H1 (cell line): ENCODE data around the gene MBD5.

ENCODE experiments used
- EP300 ChIP-seq, 2 experiments: IDR thresholded peaks; 1 replicate in 1 of 2; 2 replicates in 1 of 2; pipeline ENCODE4 v1.6.1; 2011 to 2012; ENCODE audit warnings: low read depth in 2 of 2, low read length in 2 of 2, mild to moderate bottlenecking in 2 of 2, borderline replicate concordance in 1 of 2, inconsistent platforms in 1 of 2, moderate library complexity in 1 of 2
- POLR2A ChIP-seq, 2 experiments: IDR thresholded peaks; 1 replicate in 1 of 2; 2 replicates in 1 of 2; pipeline ENCODE4 v1.6.1; 2011; ENCODE audit warnings: low read depth in 2 of 2, low read length in 2 of 2, mild to moderate bottlenecking in 2 of 2; ENCODE audit errors: control extremely low read depth in 1 of 2
- TF ChIP-seq, protein P1 (sequence below), 3 experiments: IDR thresholded peaks; 1 replicate in 2 of 3; 2 replicates in 1 of 3; pipeline versions ENCODE4 v1.5.1 to v1.6.1; 2011; ENCODE audit warnings: low read length in 3 of 3, mild to moderate bottlenecking in 3 of 3, inconsistent platforms in 2 of 3, low read depth in 1 of 3, moderate library complexity in 1 of 3; ENCODE audit not compliant: insufficient read depth in 1 of 3; ENCODE audit errors: control extremely low read depth in 1 of 3

DNA sequence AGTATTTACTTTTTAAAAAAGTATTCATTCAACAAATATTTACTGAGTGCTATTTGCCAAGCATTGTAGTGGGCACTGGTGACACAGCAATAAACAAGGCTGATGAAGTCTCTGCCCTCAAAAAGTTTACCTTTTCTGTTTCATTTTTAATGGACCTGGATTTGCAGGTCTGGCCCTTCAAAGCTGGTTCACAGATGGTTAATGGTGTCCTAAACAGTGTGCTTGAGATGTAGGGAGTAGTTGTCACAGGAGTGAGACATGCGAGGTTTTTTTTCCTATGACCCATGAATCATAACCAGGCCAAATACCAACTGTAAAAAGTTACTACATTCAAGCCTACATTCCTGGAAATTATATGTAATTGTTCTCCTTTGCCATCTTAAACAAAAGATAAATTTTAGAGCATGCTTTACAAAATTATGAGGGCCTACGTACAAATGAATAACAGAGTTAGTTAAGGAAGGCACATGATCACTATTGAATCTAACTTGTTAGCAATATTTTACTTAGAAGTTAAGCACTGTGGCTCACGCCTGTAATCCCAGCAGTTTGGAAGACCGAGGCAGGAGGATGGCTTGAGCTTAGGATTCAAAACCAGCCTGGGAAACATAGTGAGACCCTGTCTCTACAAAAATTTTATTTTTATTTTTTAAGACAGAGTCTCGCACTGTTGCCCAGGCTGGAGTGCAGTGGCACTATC, 223.9 kb downstream of the MBD5 start:
- TF ChIP-seq POLR2A (IDR thresholded peaks at IDR 0.05; ENCODE audit: control extremely low read depth in 1 of 2, low read depth in 2 of 2, low read length in 2 of 2) (no peak), EP300 (IDR thresholded peaks at IDR 0.05; ENCODE audit: borderline replicate concordance in 1 of 2, low read depth in 2 of 2, low read length in 2 of 2) (no peak)
- TF ChIP-seq, protein P1, sequence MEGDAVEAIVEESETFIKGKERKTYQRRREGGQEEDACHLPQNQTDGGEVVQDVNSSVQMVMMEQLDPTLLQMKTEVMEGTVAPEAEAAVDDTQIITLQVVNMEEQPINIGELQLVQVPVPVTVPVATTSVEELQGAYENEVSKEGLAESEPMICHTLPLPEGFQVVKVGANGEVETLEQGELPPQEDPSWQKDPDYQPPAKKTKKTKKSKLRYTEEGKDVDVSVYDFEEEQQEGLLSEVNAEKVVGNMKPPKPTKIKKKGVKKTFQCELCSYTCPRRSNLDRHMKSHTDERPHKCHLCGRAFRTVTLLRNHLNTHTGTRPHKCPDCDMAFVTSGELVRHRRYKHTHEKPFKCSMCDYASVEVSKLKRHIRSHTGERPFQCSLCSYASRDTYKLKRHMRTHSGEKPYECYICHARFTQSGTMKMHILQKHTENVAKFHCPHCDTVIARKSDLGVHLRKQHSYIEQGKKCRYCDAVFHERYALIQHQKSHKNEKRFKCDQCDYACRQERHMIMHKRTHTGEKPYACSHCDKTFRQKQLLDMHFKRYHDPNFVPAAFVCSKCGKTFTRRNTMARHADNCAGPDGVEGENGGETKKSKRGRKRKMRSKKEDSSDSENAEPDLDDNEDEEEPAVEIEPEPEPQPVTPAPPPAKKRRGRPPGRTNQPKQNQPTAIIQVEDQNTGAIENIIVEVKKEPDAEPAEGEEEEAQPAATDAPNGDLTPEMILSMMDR (IDR thresholded peaks at IDR 0.05; ENCODE audit: control extremely low read depth in 1 of 3, insufficient read depth in 1 of 3, low read depth in 1 of 3, low read length in 3 of 3): no peak
